Coronary artery (tissue), 2 donors: ENCODE measurements around the gene GTF3C4.

ENCODE experiments used
- DNase-seq: peaks from one replicate; pipeline ENCODE4 v3.0.0-alpha.2; 2017; ENCODE audit warnings: low spot score
- H3K27ac ChIP-seq, 2 donors: fragments of 200-600 bp; sonication (generic); one replicate each; pipeline ENCODE4 v1.5.1; 2016 to 2019
- H3K4me3 ChIP-seq: fragments of 200-600 bp; sonication (generic); 2 replicates; pipeline ENCODE4 v1.5.1; 2016; ENCODE audit warnings: mild to moderate bottlenecking, moderate library complexity
- CTCF ChIP-seq: fragments of 200-600 bp; sonication (generic); IDR thresholded peaks from one replicate; pipeline ENCODE4 v1.5.1; 2019; ENCODE audit warnings: antibody characterized with exemption

GTF3C4 gene

GRCh38 chr9:132722564-132723065 lies 52.4 kb downstream of the GTF3C4 start:
- Histone ChIP-seq H3K27ac (no peak overlapping the region), H3K4me3 (no peak overlapping the region)
- no peak for TF ChIP-seq CTCF
- DNase-seq: no peak

GRCh38 chr9:132723809-132724208 lies 53.5 kb downstream of the GTF3C4 start:
- Histone ChIP-seq H3K4me3 (no peak overlapping the region), H3K27ac (no peak overlapping the region)
- no peak for TF ChIP-seq CTCF
- DNase-seq: peak; percentile 47

- no peak for DNase-seq
- TF ChIP-seq CTCF: no peak
- no peak overlapping the region for H3K4me3 ChIP-seq
- no peak overlapping the region for H3K27ac ChIP-seq
These were observed 55.0 kb downstream of the GTF3C4 start for GRCh38 chr9:132725306-132725705.

DNA sequence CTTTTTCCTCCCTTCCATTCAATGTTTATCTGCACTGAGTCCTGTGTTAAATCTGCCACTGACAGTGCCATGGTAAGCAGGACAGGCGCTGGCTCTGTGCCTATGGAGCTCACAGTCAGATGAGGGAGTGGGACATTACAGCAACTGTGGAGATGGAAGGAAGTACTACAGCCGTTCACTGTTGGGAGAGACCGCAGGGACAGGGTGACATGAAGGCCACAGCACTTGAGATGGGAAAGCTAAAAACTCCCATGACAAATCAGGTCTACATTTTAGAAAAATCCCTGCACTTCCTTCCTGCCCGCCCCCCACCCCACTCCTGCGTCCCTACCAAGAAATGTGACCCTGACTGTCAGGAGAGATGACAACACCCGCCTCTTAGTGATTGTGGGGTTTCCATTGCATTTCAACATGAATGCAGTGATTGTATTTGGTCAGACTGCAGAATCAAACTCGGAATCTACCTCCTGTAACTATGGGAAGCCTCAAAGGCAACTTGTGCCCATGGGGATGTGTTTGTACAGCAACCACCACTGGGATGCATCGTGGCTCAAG lies 56.4 kb downstream of the GTF3C4 start:
- Histone ChIP-seq H3K4me3 (no peak overlapping the region), H3K27ac (no peak overlapping the region)
- no peak for TF ChIP-seq CTCF
- DNase-seq: no peak

DNA sequence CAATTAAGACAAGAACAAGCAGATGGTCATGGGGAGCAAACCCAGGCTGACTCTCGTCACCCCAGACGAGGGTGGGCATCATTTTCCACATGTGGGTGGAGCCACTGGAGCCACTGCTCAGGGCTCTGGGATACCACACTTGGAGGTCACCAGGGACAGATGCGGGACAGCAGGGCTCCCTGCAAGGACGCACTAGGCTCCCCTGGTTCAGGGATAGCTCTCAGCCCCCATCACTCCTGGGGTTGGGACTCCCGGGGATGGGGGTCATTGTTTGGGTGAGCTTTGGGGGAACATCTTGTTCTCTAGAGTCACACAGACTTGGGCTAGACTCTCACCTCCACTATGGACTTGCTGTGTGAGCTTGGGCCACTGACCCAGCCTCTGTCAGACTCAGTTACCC lies 57.8 kb downstream of the GTF3C4 start:
- TF ChIP-seq CTCF: no peak
- no peak for DNase-seq
- H3K27ac ChIP-seq: no peak overlapping the region

GRCh38 chr9:132728497-132728896 lies 58.2 kb downstream of the GTF3C4 start:
- Histone ChIP-seq H3K4me3 (no peak overlapping the region), H3K27ac (no peak overlapping the region)
- DNase-seq: no peak
- TF ChIP-seq CTCF: no peak

More for the DNA sequence above, 57.8 kb downstream of the GTF3C4 start:
- no peak overlapping the region for H3K4me3 ChIP-seq

DNA sequence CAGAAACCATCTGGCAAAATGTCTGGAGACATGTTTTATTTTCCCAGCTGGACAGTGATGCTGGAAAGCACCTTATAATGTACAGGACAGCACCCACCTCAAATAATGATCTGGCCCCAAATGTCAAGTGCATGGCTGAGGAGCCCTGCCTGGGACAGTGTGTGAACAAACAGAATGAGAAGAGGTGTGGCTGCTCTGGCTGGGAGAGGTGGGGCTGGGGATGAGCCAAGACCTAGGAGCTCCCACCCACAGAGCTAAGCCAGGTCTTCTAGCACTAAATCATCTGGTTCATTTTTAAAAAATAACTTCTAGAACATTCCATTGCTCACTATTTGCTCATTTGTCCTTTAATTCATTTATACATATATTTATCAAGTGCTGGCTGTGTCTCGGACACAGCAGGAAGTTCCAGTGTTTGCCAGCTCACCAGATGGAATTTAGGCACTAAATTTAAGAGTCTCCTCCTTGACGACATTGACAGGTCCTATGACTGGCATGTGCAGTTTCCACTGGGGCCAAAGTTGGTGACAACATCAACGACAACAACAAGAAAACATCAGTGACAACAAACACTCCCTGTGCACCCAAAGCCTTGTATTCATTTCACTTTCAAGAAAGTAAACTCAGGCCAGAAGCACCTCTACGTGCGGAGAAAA lies 59.1 kb downstream of the GTF3C4 start:
- Histone ChIP-seq H3K27ac (no peak overlapping the region), H3K4me3 (no peak overlapping the region)
- TF ChIP-seq CTCF: no peak
- no peak for DNase-seq
